Esophagus muscularis mucosa (tissue), 3 donors: ENCODE results near the gene MRPS22.

ENCODE experiments used
- POLR2A ChIP-seq: fragments of 450-650 bp; IDR thresholded peaks from one replicate; pipeline ENCODE4 v1.6.1; 2017; ENCODE audit warnings: antibody characterized with exemption, moderate library complexity, mild to moderate bottlenecking, low read depth
- TF ChIP-seq, protein P1 (sequence below), 3 experiments: fragments of 200-600 bp in 2 of 3; fragments of 450-650 bp in 1 of 3; sonication (generic) in 2 of 3; IDR thresholded peaks; one replicate each; pipeline ENCODE4 v1.5.1; 2017 to 2019; ENCODE audit warnings: antibody characterized with exemption in 3 of 3, mild to moderate bottlenecking in 2 of 3, moderate library complexity in 1 of 3

DNA sequence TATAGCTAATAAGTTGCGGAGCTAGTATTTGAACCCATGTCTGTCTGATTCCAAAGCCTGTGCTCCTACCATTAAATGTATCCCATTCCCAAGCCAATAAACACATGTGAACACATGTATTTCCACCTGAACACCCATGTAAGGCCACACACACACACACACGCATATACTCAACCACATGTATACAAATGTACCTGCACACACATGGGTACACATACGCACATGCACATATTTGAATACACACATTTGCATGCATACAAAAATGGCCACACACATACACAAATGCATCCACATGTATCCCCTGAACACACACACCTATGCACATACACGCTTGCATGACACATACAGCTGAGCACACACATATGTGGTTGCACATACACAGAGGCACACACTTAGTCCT lies 5.4 kb upstream of the MRPS22 start:
- TF ChIP-seq, protein P1, sequence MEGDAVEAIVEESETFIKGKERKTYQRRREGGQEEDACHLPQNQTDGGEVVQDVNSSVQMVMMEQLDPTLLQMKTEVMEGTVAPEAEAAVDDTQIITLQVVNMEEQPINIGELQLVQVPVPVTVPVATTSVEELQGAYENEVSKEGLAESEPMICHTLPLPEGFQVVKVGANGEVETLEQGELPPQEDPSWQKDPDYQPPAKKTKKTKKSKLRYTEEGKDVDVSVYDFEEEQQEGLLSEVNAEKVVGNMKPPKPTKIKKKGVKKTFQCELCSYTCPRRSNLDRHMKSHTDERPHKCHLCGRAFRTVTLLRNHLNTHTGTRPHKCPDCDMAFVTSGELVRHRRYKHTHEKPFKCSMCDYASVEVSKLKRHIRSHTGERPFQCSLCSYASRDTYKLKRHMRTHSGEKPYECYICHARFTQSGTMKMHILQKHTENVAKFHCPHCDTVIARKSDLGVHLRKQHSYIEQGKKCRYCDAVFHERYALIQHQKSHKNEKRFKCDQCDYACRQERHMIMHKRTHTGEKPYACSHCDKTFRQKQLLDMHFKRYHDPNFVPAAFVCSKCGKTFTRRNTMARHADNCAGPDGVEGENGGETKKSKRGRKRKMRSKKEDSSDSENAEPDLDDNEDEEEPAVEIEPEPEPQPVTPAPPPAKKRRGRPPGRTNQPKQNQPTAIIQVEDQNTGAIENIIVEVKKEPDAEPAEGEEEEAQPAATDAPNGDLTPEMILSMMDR (IDR thresholded peaks at IDR 0.05) = no peak
- TF ChIP-seq POLR2A = no peak
